ENCODE data around the gene BTNL3.

Gene BTNL3

DNA sequence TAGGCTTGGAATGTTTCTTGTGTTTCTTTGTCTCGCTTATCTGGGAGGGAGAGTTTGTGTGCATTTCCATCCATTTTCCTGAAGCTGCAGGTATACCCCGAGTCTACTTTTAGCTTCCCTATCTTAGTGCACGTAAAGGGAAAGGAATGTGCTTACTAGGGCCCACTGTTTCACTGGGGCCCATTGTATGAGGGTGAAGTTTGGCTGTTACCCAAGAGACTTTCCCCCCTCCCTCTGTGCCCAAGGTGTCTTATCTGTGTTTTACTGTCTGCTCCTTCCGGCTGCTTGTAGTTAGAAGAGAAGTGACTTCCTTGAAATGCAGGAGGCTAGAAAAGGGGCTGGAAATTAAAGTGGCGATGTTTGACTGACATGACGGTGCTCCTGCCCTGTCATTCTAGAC is 12.1 kb upstream of the BTNL3 start:
- H3K9me3 ChIP-seq (ENCODE audit: control insufficient read depth, insufficient read depth, low read depth, low read length) = no peaks in the 10 kb centered on the region
- H3K4me1 ChIP-seq (ENCODE audit: control insufficient read depth, insufficient read depth, low read length) = no peaks in the 10 kb centered on the region
- H3K4me3 ChIP-seq (ENCODE audit: low read depth, low read length) = no peak overlapping the region
- POLR2A ChIA-PET = no interaction called here
- CTCF ChIA-PET = no interaction called here
- no peak overlapping the region for H3K27ac ChIP-seq (ENCODE audit: extremely low read depth, low read depth, low read length)
- no peak for TF ChIP-seq ZNF585B (tag by site-specific recombination; IDR thresholded peaks at IDR 0.05)
- TF ChIP-seq, protein P1, sequence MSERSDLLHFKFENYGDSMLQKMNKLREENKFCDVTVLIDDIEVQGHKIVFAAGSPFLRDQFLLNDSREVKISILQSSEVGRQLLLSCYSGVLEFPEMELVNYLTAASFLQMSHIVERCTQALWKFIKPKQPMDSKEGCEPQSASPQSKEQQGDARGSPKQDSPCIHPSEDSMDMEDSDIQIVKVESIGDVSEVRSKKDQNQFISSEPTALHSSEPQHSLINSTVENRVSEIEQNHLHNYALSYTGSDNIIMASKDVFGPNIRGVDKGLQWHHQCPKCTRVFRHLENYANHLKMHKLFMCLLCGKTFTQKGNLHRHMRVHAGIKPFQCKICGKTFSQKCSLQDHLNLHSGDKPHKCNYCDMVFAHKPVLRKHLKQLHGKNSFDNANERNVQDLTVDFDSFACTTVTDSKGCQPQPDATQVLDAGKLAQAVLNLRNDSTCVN (tag by site-specific recombination; optimal IDR thresholded peaks at IDR 0.05) = no peak
- TF ChIP-seq SCRT2 (tag by site-specific recombination; IDR thresholded peaks at IDR 0.05) = no peak
- TF ChIP-seq, protein P2, sequence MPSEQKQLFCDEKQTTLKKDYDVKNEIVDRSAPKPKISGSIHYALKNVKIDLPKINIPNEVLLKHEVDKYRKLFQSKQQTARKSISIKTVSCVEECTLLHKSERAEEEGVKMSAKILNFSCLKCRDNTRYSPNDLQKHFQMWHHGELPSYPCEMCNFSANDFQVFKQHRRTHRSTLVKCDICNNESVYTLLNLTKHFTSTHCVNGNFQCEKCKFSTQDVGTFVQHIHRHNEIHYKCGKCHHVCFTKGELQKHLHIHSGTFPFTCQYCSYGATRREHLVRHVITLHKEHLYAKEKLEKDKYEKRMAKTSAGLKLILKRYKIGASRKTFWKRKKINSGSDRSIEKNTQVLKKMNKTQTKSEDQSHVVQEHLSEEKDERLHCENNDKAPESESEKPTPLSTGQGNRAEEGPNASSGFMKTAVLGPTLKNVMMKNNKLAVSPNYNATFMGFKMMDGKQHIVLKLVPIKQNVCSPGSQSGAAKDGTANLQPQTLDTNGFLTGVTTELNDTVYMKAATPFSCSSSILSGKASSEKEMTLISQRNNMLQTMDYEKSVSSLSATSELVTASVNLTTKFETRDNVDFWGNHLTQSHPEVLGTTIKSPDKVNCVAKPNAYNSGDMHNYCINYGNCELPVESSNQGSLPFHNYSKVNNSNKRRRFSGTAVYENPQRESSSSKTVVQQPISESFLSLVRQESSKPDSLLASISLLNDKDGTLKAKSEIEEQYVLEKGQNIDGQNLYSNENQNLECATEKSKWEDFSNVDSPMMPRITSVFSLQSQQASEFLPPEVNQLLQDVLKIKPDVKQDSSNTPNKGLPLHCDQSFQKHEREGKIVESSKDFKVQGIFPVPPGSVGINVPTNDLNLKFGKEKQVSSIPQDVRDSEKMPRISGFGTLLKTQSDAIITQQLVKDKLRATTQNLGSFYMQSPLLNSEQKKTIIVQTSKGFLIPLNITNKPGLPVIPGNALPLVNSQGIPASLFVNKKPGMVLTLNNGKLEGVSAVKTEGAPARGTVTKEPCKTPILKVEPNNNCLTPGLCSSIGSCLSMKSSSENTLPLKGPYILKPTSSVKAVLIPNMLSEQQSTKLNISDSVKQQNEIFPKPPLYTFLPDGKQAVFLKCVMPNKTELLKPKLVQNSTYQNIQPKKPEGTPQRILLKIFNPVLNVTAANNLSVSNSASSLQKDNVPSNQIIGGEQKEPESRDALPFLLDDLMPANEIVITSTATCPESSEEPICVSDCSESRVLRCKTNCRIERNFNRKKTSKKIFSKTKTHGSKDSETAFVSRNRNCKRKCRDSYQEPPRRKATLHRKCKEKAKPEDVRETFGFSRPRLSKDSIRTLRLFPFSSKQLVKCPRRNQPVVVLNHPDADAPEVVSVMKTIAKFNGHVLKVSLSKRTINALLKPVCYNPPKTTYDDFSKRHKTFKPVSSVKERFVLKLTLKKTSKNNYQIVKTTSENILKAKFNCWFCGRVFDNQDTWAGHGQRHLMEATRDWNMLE (tag by site-specific recombination; conservative IDR thresholded peaks at IDR 0.05; ENCODE audit: low read depth) = no peak
- no peak for TF ChIP-seq KLF7 (tag by site-specific recombination; IDR thresholded peaks at IDR 0.05; ENCODE audit: borderline replicate concordance)
- no peak for TF ChIP-seq ZEB2 (tag by site-specific recombination; IDR thresholded peaks at IDR 0.05)
- TF ChIP-seq ZNF23 (tag by site-specific recombination; IDR thresholded peaks at IDR 0.05; ENCODE audit: borderline replicate concordance) = no peak
- TF ChIP-seq ZNF596 (tag by site-specific recombination; IDR thresholded peaks at IDR 0.05) = no peak
- TF ChIP-seq ZNF311 (tag by site-specific recombination; IDR thresholded peaks at IDR 0.05; ENCODE audit: borderline replicate concordance) = no peak
- no peak for TF ChIP-seq ZFP41 (tag by site-specific recombination; IDR thresholded peaks at IDR 0.05; ENCODE audit: borderline replicate concordance)
- TF ChIP-seq, protein P3, sequence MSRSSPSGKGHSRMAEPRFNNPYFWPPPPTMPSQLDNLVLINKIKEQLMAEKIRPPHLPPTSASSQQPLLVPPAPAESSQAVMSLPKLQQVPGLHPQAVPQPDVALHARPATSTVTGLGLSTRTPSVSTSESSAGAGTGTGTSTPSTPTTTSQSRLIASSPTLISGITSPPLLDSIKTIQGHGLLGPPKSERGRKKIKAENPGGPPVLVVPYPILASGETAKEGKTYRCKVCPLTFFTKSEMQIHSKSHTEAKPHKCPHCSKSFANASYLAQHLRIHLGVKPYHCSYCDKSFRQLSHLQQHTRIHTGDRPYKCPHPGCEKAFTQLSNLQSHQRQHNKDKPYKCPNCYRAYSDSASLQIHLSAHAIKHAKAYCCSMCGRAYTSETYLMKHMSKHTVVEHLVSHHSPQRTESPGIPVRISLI (tag by site-specific recombination; IDR thresholded peaks at IDR 0.05) = no peak
- TF ChIP-seq BCL11A (tag by site-specific recombination; IDR thresholded peaks at IDR 0.05; ENCODE audit: low read depth) = no peak
- no peak for TF ChIP-seq KLF9 (tag by site-specific recombination; IDR thresholded peaks at IDR 0.05; ENCODE audit: low read depth)
- TF ChIP-seq ZNF48 (tag by site-specific recombination; IDR thresholded peaks at IDR 0.05) = no peak
- TF ChIP-seq, protein P4, sequence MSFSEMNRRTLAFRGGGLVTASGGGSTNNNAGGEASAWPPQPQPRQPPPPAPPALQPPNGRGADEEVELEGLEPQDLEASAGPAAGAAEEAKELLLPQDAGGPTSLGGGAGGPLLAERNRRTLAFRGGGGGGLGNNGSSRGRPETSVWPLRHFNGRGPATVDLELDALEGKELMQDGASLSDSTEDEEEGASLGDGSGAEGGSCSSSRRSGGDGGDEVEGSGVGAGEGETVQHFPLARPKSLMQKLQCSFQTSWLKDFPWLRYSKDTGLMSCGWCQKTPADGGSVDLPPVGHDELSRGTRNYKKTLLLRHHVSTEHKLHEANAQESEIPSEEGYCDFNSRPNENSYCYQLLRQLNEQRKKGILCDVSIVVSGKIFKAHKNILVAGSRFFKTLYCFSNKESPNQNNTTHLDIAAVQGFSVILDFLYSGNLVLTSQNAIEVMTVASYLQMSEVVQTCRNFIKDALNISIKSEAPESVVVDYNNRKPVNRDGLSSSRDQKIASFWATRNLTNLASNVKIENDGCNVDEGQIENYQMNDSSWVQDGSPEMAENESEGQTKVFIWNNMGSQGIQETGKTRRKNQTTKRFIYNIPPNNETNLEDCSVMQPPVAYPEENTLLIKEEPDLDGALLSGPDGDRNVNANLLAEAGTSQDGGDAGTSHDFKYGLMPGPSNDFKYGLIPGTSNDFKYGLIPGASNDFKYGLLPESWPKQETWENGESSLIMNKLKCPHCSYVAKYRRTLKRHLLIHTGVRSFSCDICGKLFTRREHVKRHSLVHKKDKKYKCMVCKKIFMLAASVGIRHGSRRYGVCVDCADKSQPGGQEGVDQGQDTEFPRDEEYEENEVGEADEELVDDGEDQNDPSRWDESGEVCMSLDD (tag by site-specific recombination; IDR thresholded peaks at IDR 0.05) = no peak
- no peak for TF ChIP-seq ZNF777 (tag by site-specific recombination; IDR thresholded peaks at IDR 0.05; ENCODE audit: borderline replicate concordance)
- TF ChIP-seq ZNF416 (tag by site-specific recombination; IDR thresholded peaks at IDR 0.05) = no peak
- H3K36me3 ChIP-seq (ENCODE audit: control insufficient read depth in 2 of 2, insufficient read depth in 1 of 2, low read length in 2 of 2) = no peaks in the 10 kb centered on the region
